GM12878 (cell line): ENCODE data around the gene BCL11A. TPM values are rescaled to one million over a fixed set of nuclear protein-coding genes. Genes with fewer than 3 reads are reported as not detected.

ENCODE experiments used
- ATAC-seq: fragments of 200-7000 bp; cut with Tn5 transposase; 3 replicates; pipeline ENCODE4 v1.9.1; 2020; ENCODE audit warnings: mild to moderate bottlenecking, moderate library complexity
- BruUV-seq: library from RNA; stranded (reverse); fragments of 400-500 nt; replicated peaks from 2 replicates; lab custom pipeline; 2021; lab: Mats Ljungman, UMichigan
- CTCF ChIA-PET: fragments of 300-600 bp; sonication (Branson Sonifier 250); formaldehyde crosslinking; extraction: SDS; loops from one replicate; lab custom pipeline; 2021; ENCODE audit warnings: inconsistent platforms; lab: Yijun Ruan, JAX
- POLR2A ChIA-PET: fragments of 350-600 bp; formaldehyde crosslinking; extraction: SDS; loops from one replicate; lab custom pipeline; 2021; ENCODE audit warnings: inconsistent platforms; lab: Charles Lee
- RAD21 ChIA-PET: fragments of 300-600 bp; sonication (Branson Sonifier 250); formaldehyde crosslinking; loops from one replicate; lab custom pipeline; 2023; ENCODE audit warnings: antibody characterized with exemption; ENCODE audit not compliant: unreplicated experiment; lab: Charles Lee
- SMC1A ChIA-PET: fragments of 300-600 bp; sonication (Branson Sonifier 250); formaldehyde crosslinking; loops from one replicate; lab custom pipeline; 2023; ENCODE audit not compliant: unreplicated experiment, uncharacterized antibody; lab: Charles Lee
- DNase-seq: peaks from one replicate; pipeline ENCODE4 v3.0.0-alpha.2; 2011; ENCODE audit warnings: low read depth, low spot score
- FAIRE-seq: peaks from 3 replicates; lab custom pipeline; 2011; peaks lifted over from hg19 to GRCh38; lab: Jason Lieb, UNC
- H2AFZ ChIP-seq: 2 replicates; pipeline ENCODE4 v1.6.0; 2011; ENCODE audit warnings: low read depth, low read length, control low read depth; ENCODE audit not compliant: control insufficient read depth
- H3K27ac ChIP-seq: 2 replicates; pipeline ENCODE4 v1.5.1; 2011; ENCODE audit warnings: control low read depth; ENCODE audit not compliant: control insufficient read depth, insufficient read depth
- H3K27me3 ChIP-seq, 2 experiments: replicated peaks in 1 of 2; 2 replicates each; pipeline versions ENCODE4 v1.6.0 to v1.6.1; 2011; ENCODE audit warnings: low read length in 1 of 2; ENCODE audit not compliant: control insufficient read depth in 2 of 2, insufficient read depth in 2 of 2
- H3K36me3 ChIP-seq, 2 experiments: 2 replicates each; pipeline ENCODE4 v1.5.1; 2011; ENCODE audit warnings: low read length in 1 of 2; ENCODE audit not compliant: control insufficient read depth in 2 of 2, insufficient read depth in 2 of 2
- H3K4me1 ChIP-seq: 2 replicates; pipeline ENCODE4 v1.6.1; 2011; ENCODE audit warnings: mild to moderate bottlenecking, low read length, moderate library complexity, mixed read lengths; ENCODE audit not compliant: control insufficient read depth, insufficient read depth
- H3K4me2 ChIP-seq: 2 replicates; pipeline ENCODE4 v1.6.0; 2011; ENCODE audit warnings: control low read depth; ENCODE audit not compliant: control insufficient read depth, insufficient read depth
- H3K4me3 ChIP-seq: fragments of 200-600 bp; sonication (generic); 2 replicates; pipeline ENCODE4 v1.5.1; 2016
- H3K79me2 ChIP-seq: 2 replicates; pipeline ENCODE4 v1.6.0; 2011; ENCODE audit warnings: low read length; ENCODE audit not compliant: control insufficient read depth, insufficient read depth
- H3K9ac ChIP-seq: 2 replicates; pipeline ENCODE4 v1.8.0; 2011; ENCODE audit warnings: low read length, control low read depth, mixed read lengths; ENCODE audit not compliant: control insufficient read depth, insufficient read depth
- H3K9me3 ChIP-seq: replicated peaks from 3 replicates; pipeline ENCODE4 v1.5.1; 2011; ENCODE audit warnings: mild to moderate bottlenecking, low read length; ENCODE audit not compliant: control insufficient read depth, insufficient read depth
- H4K20me1 ChIP-seq: 2 replicates; pipeline ENCODE4 v1.6.0; 2011; ENCODE audit not compliant: control insufficient read depth, insufficient read depth
- ASH2L ChIP-seq: fragments of 300-600, 200-600 bp; sonication (generic); IDR thresholded peaks from 2 replicates; pipeline ENCODE4 v1.6.1; 2017; ENCODE audit warnings: low read depth, mild to moderate bottlenecking, borderline replicate concordance
- BRCA1 ChIP-seq: IDR thresholded peaks from 2 replicates; pipeline ENCODE4 v1.6.1; 2011; ENCODE audit warnings: low read depth, low read length, improper control_type of control experiment
- CBX3 ChIP-seq: fragments of 200-600 bp; sonication (generic); IDR thresholded peaks from 2 replicates; pipeline ENCODE4 v1.6.1; 2016; ENCODE audit warnings: low read depth, borderline replicate concordance
- CTCF ChIP-seq, 3 experiments: IDR thresholded peaks in 2 of 3; conservative IDR thresholded peaks in 1 of 3; 2 replicates each; pipeline ENCODE4 v1.5.1; 2011; ENCODE audit warnings: low read depth in 3 of 3, low read length in 3 of 3, mild to moderate bottlenecking in 3 of 3, control low read depth in 2 of 3, moderate library complexity in 2 of 3, inconsistent platforms in 1 of 3, mixed read lengths in 1 of 3; ENCODE audit not compliant: control insufficient read depth in 2 of 3, insufficient read depth in 1 of 3; ENCODE audit errors: extremely low read depth in 1 of 3
- ELK1 ChIP-seq: IDR thresholded peaks from 2 replicates; pipeline ENCODE4 v1.6.1; 2012; ENCODE audit warnings: low read depth, low read length, improper control_type of control experiment
- HSF1 ChIP-seq: fragments of 150-350 bp; IDR thresholded peaks from 2 replicates; pipeline ENCODE4 v1.6.1; 2014; ENCODE audit warnings: mild to moderate bottlenecking, low read depth, low read length
- NRF1 ChIP-seq: conservative IDR thresholded peaks from 2 replicates; pipeline ENCODE4 v1.6.1; 2011; ENCODE audit warnings: mild to moderate bottlenecking, low read depth, low read length, improper control_type of control experiment
- PKNOX1 ChIP-seq: fragments of 450-650 bp; IDR thresholded peaks from 2 replicates; pipeline ENCODE4 v1.6.1; 2016; ENCODE audit warnings: mild to moderate bottlenecking
- RAD51 ChIP-seq: fragments of 450-650 bp; IDR thresholded peaks from 2 replicates; pipeline ENCODE4 v1.6.1; 2016; ENCODE audit warnings: moderate library complexity, mild to moderate bottlenecking, inconsistent platforms
- REST ChIP-seq: IDR thresholded peaks from 2 replicates; pipeline ENCODE4 v1.6.1; 2012; ENCODE audit warnings: mild to moderate bottlenecking, low read depth, low read length
- SIX5 ChIP-seq: IDR thresholded peaks from 2 replicates; pipeline ENCODE4 v1.6.1; 2011; ENCODE audit warnings: mild to moderate bottlenecking, low read depth, low read length, moderate library complexity; ENCODE audit not compliant: severe bottlenecking
- SMAD1 ChIP-seq: fragments of 450-650 bp; IDR thresholded peaks from 2 replicates; pipeline ENCODE4 v1.6.1; 2018; ENCODE audit warnings: mild to moderate bottlenecking, low read depth; ENCODE audit not compliant: partially characterized antibody
- SPI1 ChIP-seq: IDR thresholded peaks from 2 replicates; pipeline ENCODE4 v1.6.1; 2011; ENCODE audit warnings: low read depth, mild to moderate bottlenecking, low read length, moderate library complexity, borderline replicate concordance; ENCODE audit not compliant: insufficient read depth
- TCF12 ChIP-seq: IDR thresholded peaks from 2 replicates; pipeline ENCODE4 v1.6.1; 2011; ENCODE audit warnings: low read depth, mild to moderate bottlenecking, low read length
- ZNF622 ChIP-seq: fragments of 450-650 bp; IDR thresholded peaks from 2 replicates; pipeline ENCODE4 v1.6.1; 2017; ENCODE audit warnings: mild to moderate bottlenecking, inconsistent platforms
- WGBS: methylation state at CpG from one replicate; pipeline ENCODE4 v1.1.6; 2016; ENCODE audit warnings: low lambda C conversion rate; ENCODE audit not compliant: insufficient replicate concordance, insufficient coverage; ENCODE audit errors: missing lambda C conversion rate; 5-methylcytosine and 5-hydroxymethylcytosine counted together
- in situ Hi-C: fragments of 300-500 bp; cut with MboI; formaldehyde crosslinking; loops from 9 replicates; pipeline ENCODE4 v1.14.3; 2018; ENCODE audit warnings: mixed read lengths
- intact Hi-C: fragments of 100-400 bp; cut with micrococcal nuclease; formaldehyde crosslinking; loops from one replicate; pipeline ENCODE4 v1.14.2; 2022; ENCODE audit not compliant: unreplicated experiment
- polyA plus RNA-seq, 11 experiments: library from polyadenylated mRNA; depleted of rRNA in 4 of 11; unstranded in 6 of 11; stranded (reverse) in 5 of 11; fragments of >200 nt; fragmentation: Nextera tagmentation in 4 of 11; fragmentation: Illumina TruSeq in 1 of 11; extraction: Ambion mirVana in 4 of 11; extraction: Trizol in 1 of 11; gene quantifications; 1 replicate in 1 of 11; 2 replicates in 10 of 11; pipeline versions ENCODE4 v1.2.1 to v1.2.3, GENCODE V29; 2011 to 2016; ENCODE audit warnings: inconsistent platforms in 2 of 11, missing spikeins in 2 of 11, low read depth in 1 of 11
- total RNA-seq, 4 experiments: library from RNA; depleted of rRNA in 3 of 4; stranded (reverse); fragments of >200 nt in 3 of 4; fragmentation: Illumina TruSeq in 1 of 4; extraction: Trizol in 1 of 4; gene quantifications; 2 replicates each; pipeline versions ENCODE4 v1.2.1 to v1.2.3, GENCODE V29; 2013 to 2021

BCL11A gene
- total and polyA plus RNA-seq, 10 of the 15 experiments (the other 5 are each of a cell fraction or from before 2014, with no cell fraction given) = 7.5 to 26.6 (median 11.1) TPM; not detected in 1

GRCh38 chr2:60429681-60430080 is 123.8 kb downstream of the BCL11A start:
- SMC1A ChIA-PET = no interaction called here
- no peak overlapping the region for H3K4me3 ChIP-seq
- peaks cover 3% of the 10 kb centered on the region; the same call in 1 of the 2 replicates for H3K4me1 ChIP-seq
- DNase-seq = no peak
- H3K79me2 ChIP-seq = no peaks in the 10 kb centered on the region
- H3K4me2 ChIP-seq = no peak overlapping the region
- no peak for ATAC-seq
- no peaks in the 10 kb centered on the region for H3K27me3 ChIP-seq
- no peak overlapping the region for H3K27ac ChIP-seq
- RAD21 ChIA-PET = no interaction called here
- no peaks in the 10 kb centered on the region for H3K9me3 ChIP-seq
- FAIRE-seq = no peak
- in situ Hi-C loops = no loop called here
- POLR2A ChIA-PET = no interaction called here
- intact Hi-C loops = no loop called here
- CTCF ChIA-PET = interaction anchor here (1.1 kb wide), 1 partner anchor 18 kb away, joined by 3 read pairs; no protein-coding TSS in a partner anchor
- no peak overlapping the region for H3K9ac ChIP-seq
- no peak overlapping the region for H2AFZ ChIP-seq
- 73% methylated on average over 4 of the region's 4 CpGs for WGBS
- no peaks in the 10 kb centered on the region for H4K20me1 ChIP-seq
- no TSS peak for BruUV-seq
- no peaks in the 10 kb centered on the region for H3K36me3 ChIP-seq
- TF ChIP-seq SMAD1 = no peak
- TF ChIP-seq CTCF (IDR thresholded peaks at IDR 0.05 in 2 of 3, conservative IDR thresholded peaks at IDR 0.05 in 1 of 3; ENCODE audit: control insufficient read depth in 2 of 3, extremely low read depth in 1 of 3, insufficient read depth in 1 of 3, low read depth in 3 of 3, low read length in 3 of 3) = no peak
- TF ChIP-seq SIX5 = no peak
- no peak for TF ChIP-seq REST
- TF ChIP-seq NRF1 = no peak
- TF ChIP-seq TCF12 = no peak
- TF ChIP-seq RAD51 = no peak
- TF ChIP-seq BRCA1 = no peak
- no peak for TF ChIP-seq ELK1
- TF ChIP-seq ASH2L = no peak
- TF ChIP-seq HSF1 = no peak
- TF ChIP-seq PKNOX1 = no peak
- TF ChIP-seq CBX3 = no peak
- no peak for TF ChIP-seq SPI1
- no peak for TF ChIP-seq ZNF622
